A549 (cell line): ENCODE data around the gene FAM149B1. TPM values are rescaled to one million over a fixed set of nuclear protein-coding genes. Genes with fewer than 3 reads are reported as not detected.

Experiments used
- ATAC-seq, 2 experiments: fragments of 200-7000 bp in 1 of 2; fragments of >200 bp in 1 of 2; cut with Nextera tagmentation in 1 of 2; cut with Tn5 transposase in 1 of 2; 3 replicates each; pipeline versions ENCODE4 v1.8.0 to v1.9.1; 2018 to 2020; ENCODE audit warnings: mild to moderate bottlenecking in 1 of 2, moderate library complexity in 1 of 2
- CTCF ChIA-PET: fragments of 300-600 bp; sonication (Branson Sonifier 250); formaldehyde crosslinking; extraction: SDS; loops from one replicate; lab custom pipeline; 2021; ENCODE audit warnings: antibody characterized with exemption, inconsistent platforms; lab: Yijun Ruan, JAX
- POLR2A ChIA-PET: fragments of 350-600 bp; formaldehyde crosslinking; extraction: SDS; loops from one replicate; lab custom pipeline; 2021; ENCODE audit warnings: antibody characterized with exemption, inconsistent platforms; lab: Yijun Ruan, JAX
- DNase-seq, 2 experiments: peaks; one replicate each; pipeline versions ENCODE4 v3.0.0 to v3.0.0-alpha.2; 2011 to 2016; ENCODE audit warnings: low read depth in 1 of 2, low spot score in 1 of 2
- FAIRE-seq: peaks from 2 replicates; lab custom pipeline; 2011; peaks lifted over from hg19 to GRCh38; lab: Jason Lieb, UNC
- H3K27ac ChIP-seq, 2 experiments: fragments of >200 bp; sonication (Bioruptor Twin); formaldehyde crosslinking; 3 replicates each; pipeline ENCODE4 v1.5.1; 2016 to 2017
- H3K4me1 ChIP-seq: fragments of >200 bp; sonication (Bioruptor Twin); formaldehyde crosslinking; 3 replicates; pipeline ENCODE4 v1.6.1; 2016
- H3K4me2 ChIP-seq: fragments of >200 bp; sonication (Bioruptor Twin); formaldehyde crosslinking; 3 replicates; pipeline ENCODE4 v1.6.1; 2016
- H3K4me3 ChIP-seq: fragments of >200 bp; sonication (Bioruptor Twin); formaldehyde crosslinking; 3 replicates; pipeline ENCODE4 v1.5.1; 2016
- H3K9me3 ChIP-seq: fragments of >200 bp; sonication (Bioruptor Twin); formaldehyde crosslinking; 3 replicates; pipeline ENCODE4 v1.6.1; 2016
- CHD2 ChIP-seq: fragments of 150-350 bp; IDR thresholded peaks from 2 replicates; pipeline ENCODE4 v1.6.1; 2014; ENCODE audit warnings: low read length; ENCODE audit not compliant: partially characterized antibody
- ELK1 ChIP-seq: fragments of 150-350 bp; IDR thresholded peaks from 2 replicates; pipeline ENCODE4 v1.6.1; 2014; ENCODE audit warnings: low read depth, mild to moderate bottlenecking, low read length
- ESRRA ChIP-seq: fragments of 150-350 bp; IDR thresholded peaks from 2 replicates; pipeline ENCODE4 v1.6.1; 2014; ENCODE audit warnings: mild to moderate bottlenecking, low read length, borderline replicate concordance
- FOSL2 ChIP-seq, 2 experiments: fragments of 450-650 bp in 1 of 2; fragments of >200 bp in 1 of 2; sonication (Bioruptor Twin) in 1 of 2; formaldehyde crosslinking; IDR thresholded peaks; 2 replicates each; pipeline versions ENCODE4 v1.5.0 to v1.6.1; 2016 to 2020; ENCODE audit warnings: mild to moderate bottlenecking in 1 of 2, moderate library complexity in 1 of 2
- FOXS1 ChIP-seq: fragments of 250-450 bp; sonication (Bioruptor Pico); IDR thresholded peaks from 2 replicates; pipeline ENCODE4 v1.5.0; 2020; ENCODE audit warnings: mild to moderate bottlenecking, moderate library complexity
- KDM1A ChIP-seq: fragments of 200-600 bp; sonication (generic); IDR thresholded peaks from 2 replicates; pipeline ENCODE4 v1.6.1; 2016; ENCODE audit warnings: low read depth, mild to moderate bottlenecking
- NR3C1 ChIP-seq: fragments of >200 bp; sonication (Bioruptor Twin); formaldehyde crosslinking; IDR thresholded peaks from 3 replicates; pipeline ENCODE4 v1.6.1; 2017
- PHF8 ChIP-seq: fragments of 200-600 bp; sonication (generic); IDR thresholded peaks from 2 replicates; pipeline ENCODE4 v1.6.1; 2016; ENCODE audit warnings: low read depth, mild to moderate bottlenecking, antibody characterized with exemption, moderate library complexity, borderline replicate concordance
- POLR2AphosphoS2 ChIP-seq: conservative IDR thresholded peaks from 2 replicates; pipeline ENCODE4 v1.6.1; 2012; ENCODE audit warnings: low read length, improper control_type of control experiment, inconsistent platforms
- RCOR1 ChIP-seq: fragments of 150-350 bp; IDR thresholded peaks from 2 replicates; pipeline ENCODE4 v1.6.1; 2014; ENCODE audit warnings: antibody characterized with exemption, low read length, low read depth
- RFX5 ChIP-seq: fragments of 450-650 bp; IDR thresholded peaks from 2 replicates; pipeline ENCODE4 v1.7.1; 2014; ENCODE audit warnings: antibody characterized with exemption, mild to moderate bottlenecking, moderate library complexity
- RNF2 ChIP-seq: fragments of 200-600 bp; sonication (generic); IDR thresholded peaks from 2 replicates; pipeline ENCODE4 v1.6.1; 2016; ENCODE audit warnings: low read depth, mild to moderate bottlenecking, antibody characterized with exemption, moderate library complexity, borderline replicate concordance
- USF2 ChIP-seq: fragments of 450-650 bp; IDR thresholded peaks from 2 replicates; pipeline ENCODE4 v1.6.1; 2014; ENCODE audit warnings: antibody characterized with exemption
- ZFP36 ChIP-seq: fragments of 450-650 bp; IDR thresholded peaks from 2 replicates; pipeline ENCODE4 v1.6.1; 2014; ENCODE audit warnings: borderline replicate concordance; ENCODE audit not compliant: partially characterized antibody
- WGBS: methylation state at CpG from one replicate; pipeline ENCODE4 v1.1.6; 2017; ENCODE audit errors: missing lambda C conversion rate; 5-methylcytosine and 5-hydroxymethylcytosine counted together
- polyA plus RNA-seq, 4 experiments: library from polyadenylated mRNA; depleted of rRNA in 3 of 4; stranded (reverse); fragments of >200 nt; fragmentation: RNase III in 1 of 4; extraction: RNeasy Plus Mini Kit Qiagen cat#74134 plus additional on column Dnase treatment in 1 of 4; gene quantifications; 2 replicates in 3 of 4; 3 replicates in 1 of 4; pipeline ENCODE4 v1.2.3, GENCODE V29; 2011 to 2017
- small RNA-seq, 6 experiments: library from RNA; depleted of rRNA; stranded (forward); fragments of <200 nt; gene quantifications; one replicate each; pipeline ENCODE3, GENCODE V24; 2012
- TF ChIP-seq, protein P1 (sequence below): fragments of >200 bp; sonication (Bioruptor Twin); formaldehyde crosslinking; IDR thresholded peaks from 3 replicates; pipeline ENCODE4 v1.6.1; 2016

FAM149B1 gene
- polyA plus RNA-seq, 2 of the 4 experiments (the other 2 are of a cell fraction) = 6.9 to 26.7 TPM

GRCh38 chr10:73289958-73290357 lies 122.0 kb downstream of the FAM149B1 start:
- no peak overlapping the region for H3K4me3 ChIP-seq
- H3K9me3 ChIP-seq = no peaks in the 10 kb centered on the region
- no peak overlapping the region for H3K4me2 ChIP-seq
- DNase-seq = no peak
- no peaks in the 10 kb centered on the region for H3K4me1 ChIP-seq
- FAIRE-seq = no peak
- TF ChIP-seq POLR2AphosphoS2 = no peak
- TF ChIP-seq PHF8 = no peak
- TF ChIP-seq KDM1A = no peak
- TF ChIP-seq RFX5 = no peak
- no peak for TF ChIP-seq RCOR1
- TF ChIP-seq CHD2 = no peak
- TF ChIP-seq ESRRA = no peak
- no peak for TF ChIP-seq ZFP36
- TF ChIP-seq USF2 = no peak
- TF ChIP-seq NR3C1 = no peak
- TF ChIP-seq ELK1 = no peak
- no peak for TF ChIP-seq FOXS1 (CRISPR knock-in tag)
- no peak for TF ChIP-seq RNF2
- no peak for TF ChIP-seq FOSL2 (IDR thresholded peaks at IDR 0.05)
- no peak for TF ChIP-seq FOSL2 (CRISPR knock-in tag; IDR thresholded peaks at IDR 0.05)
- ATAC-seq = no peak
- H3K27ac ChIP-seq = no peak overlapping the region
- ChIA-PET POLR2A (no interaction called here), CTCF (no interaction called here)
- WGBS = 93% methylated on average over 1 of the region's 1 CpG

DNA sequence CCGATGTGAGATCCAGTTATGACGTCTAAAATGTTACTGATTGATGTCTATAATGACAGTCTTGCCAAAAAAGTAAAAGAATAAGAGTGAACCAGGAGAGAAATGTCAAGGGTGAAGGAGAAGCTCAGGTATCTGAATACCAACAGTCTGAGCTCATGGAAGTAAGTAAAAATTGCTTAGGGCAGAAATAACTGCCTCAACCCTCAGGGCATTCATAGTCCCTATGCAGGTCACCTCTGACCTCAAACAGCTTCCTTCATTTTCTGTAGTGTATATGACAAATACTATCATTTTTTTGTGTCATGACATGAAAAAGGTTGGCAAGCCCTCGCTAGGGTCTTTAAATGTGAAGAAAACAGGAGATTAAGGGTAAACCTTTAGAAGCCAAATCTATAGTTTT lies 125.5 kb downstream of the FAM149B1 start:
- no peak for FAIRE-seq
- no peak for ATAC-seq
- CTCF ChIA-PET = interaction anchor here (0.6 kb wide), 1 partner anchor 45 kb away, joined by 3 read pairs; no protein-coding TSS in a partner anchor
- H3K27ac ChIP-seq = no peak overlapping the region
- H3K4me2 ChIP-seq = no peak overlapping the region
- no peaks in the 10 kb centered on the region for H3K9me3 ChIP-seq
- TF ChIP-seq, protein P1, sequence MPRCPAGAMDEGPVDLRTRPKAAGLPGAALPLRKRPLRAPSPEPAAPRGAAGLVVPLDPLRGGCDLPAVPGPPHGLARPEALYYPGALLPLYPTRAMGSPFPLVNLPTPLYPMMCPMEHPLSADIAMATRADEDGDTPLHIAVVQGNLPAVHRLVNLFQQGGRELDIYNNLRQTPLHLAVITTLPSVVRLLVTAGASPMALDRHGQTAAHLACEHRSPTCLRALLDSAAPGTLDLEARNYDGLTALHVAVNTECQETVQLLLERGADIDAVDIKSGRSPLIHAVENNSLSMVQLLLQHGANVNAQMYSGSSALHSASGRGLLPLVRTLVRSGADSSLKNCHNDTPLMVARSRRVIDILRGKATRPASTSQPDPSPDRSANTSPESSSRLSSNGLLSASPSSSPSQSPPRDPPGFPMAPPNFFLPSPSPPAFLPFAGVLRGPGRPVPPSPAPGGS = no peak
- TF ChIP-seq RFX5 = no peak
- POLR2A ChIA-PET = no interaction called here
- DNase-seq = no peak
- H3K4me3 ChIP-seq = no peak overlapping the region
- H3K4me1 ChIP-seq = no peaks in the 10 kb centered on the region
- WGBS = 6% methylated on average over 3 of the region's 3 CpGs

Small RNA genes within 50 kb of the gene (small RNA-seq; reads per million reads assigned to genes)
- gene RF00019 = 0 reads per million in 6 experiments
- 0 reads per million in 6 experiments for gene RNU6-833P
- gene SNORA11F = 8.3 to 203 (median 21.2) reads per million in 6 experiments

Other genes with a start within 250 kb of the FAM149B1 start
- gene PLA2G12B, start 213.3 kb upstream of the FAM149B1 start, polyA plus RNA-seq (2011; rRNA removed) = not detected in 2 replicates
- not detected in 3 replicates for gene PLA2G12B, start 213.3 kb upstream of the FAM149B1 start, polyA plus RNA-seq (2017; fragmentation: RNase III; extraction: RNeasy Plus Mini Kit Qiagen cat#74134 plus additional on column Dnase treatment)
- 46.1 and 49.0 TPM in 2 replicates for gene P4HA1, start 71.3 kb upstream of the FAM149B1 start, polyA plus RNA-seq (2011; rRNA removed)
- gene P4HA1, start 71.3 kb upstream of the FAM149B1 start, polyA plus RNA-seq (2017; fragmentation: RNase III; extraction: RNeasy Plus Mini Kit Qiagen cat#74134 plus additional on column Dnase treatment) = 20.6 to 23.7 TPM (median 22.6 TPM) in 3 replicates
- 4.9 TPM in 2 replicates for gene NUDT13, start 57.7 kb upstream of the FAM149B1 start, polyA plus RNA-seq (2011; rRNA removed)
- gene NUDT13, start 57.7 kb upstream of the FAM149B1 start, polyA plus RNA-seq (2017; fragmentation: RNase III; extraction: RNeasy Plus Mini Kit Qiagen cat#74134 plus additional on column Dnase treatment) = 3.5 to 4.3 TPM (median 3.8 TPM) in 3 replicates
- 53.3 and 53.6 TPM in 2 replicates for gene ECD, start 111 bp upstream of the FAM149B1 start, polyA plus RNA-seq (2011; rRNA removed)
- 26.5 to 29.1 TPM (median 27.1 TPM) in 3 replicates for gene ECD, start 111 bp upstream of the FAM149B1 start, polyA plus RNA-seq (2017; fragmentation: RNase III; extraction: RNeasy Plus Mini Kit Qiagen cat#74134 plus additional on column Dnase treatment)
- 42.7 and 56.3 TPM in 2 replicates for gene DNAJC9, start 79.1 kb downstream of the FAM149B1 start, polyA plus RNA-seq (2011; rRNA removed)
- gene DNAJC9, start 79.1 kb downstream of the FAM149B1 start, polyA plus RNA-seq (2017; fragmentation: RNase III; extraction: RNeasy Plus Mini Kit Qiagen cat#74134 plus additional on column Dnase treatment) = 45.6 to 47.4 TPM (median 46.0 TPM) in 3 replicates
- gene MRPS16, start 84.5 kb downstream of the FAM149B1 start, polyA plus RNA-seq (2011; rRNA removed) = 132 and 162 TPM in 2 replicates
- gene MRPS16, start 84.5 kb downstream of the FAM149B1 start, polyA plus RNA-seq (2017; fragmentation: RNase III; extraction: RNeasy Plus Mini Kit Qiagen cat#74134 plus additional on column Dnase treatment) = 158 to 166 TPM (median 160 TPM) in 3 replicates
- gene CFAP70, start 190.7 kb downstream of the FAM149B1 start, polyA plus RNA-seq (2011; rRNA removed) = 0.95 and 0.98 TPM in 2 replicates
- gene CFAP70, start 190.7 kb downstream of the FAM149B1 start, polyA plus RNA-seq (2017; fragmentation: RNase III; extraction: RNeasy Plus Mini Kit Qiagen cat#74134 plus additional on column Dnase treatment) = 0.28 to 0.34 TPM (median 0.32 TPM) in 3 replicates
- 150 and 161 TPM in 2 replicates for gene ANXA7, start 245.9 kb downstream of the FAM149B1 start, polyA plus RNA-seq (2011; rRNA removed)
- 96.0 to 98.0 TPM (median 96.2 TPM) in 3 replicates for gene ANXA7, start 245.9 kb downstream of the FAM149B1 start, polyA plus RNA-seq (2017; fragmentation: RNase III; extraction: RNeasy Plus Mini Kit Qiagen cat#74134 plus additional on column Dnase treatment)